PC-3 (cell line): ENCODE measurements around the gene TSEN54. TPM values are rescaled to one million over a fixed set of nuclear protein-coding genes. Genes with fewer than 3 reads are reported as not detected.

ENCODE experiments used
- ATAC-seq: fragments of 200-7000 bp; cut with Tn5 transposase; 2 replicates; pipeline ENCODE4 v1.9.1; 2020; ENCODE audit warnings: mild to moderate bottlenecking, moderate library complexity
- BruUV-seq: library from RNA; stranded (reverse); fragments of 400-500 nt; replicated peaks from 2 replicates; lab custom pipeline; 2021; lab: Mats Ljungman, UMichigan
- CTCF ChIA-PET: fragments of 300-600 bp; sonication (Branson Sonifier 250); formaldehyde crosslinking; loops from one replicate; lab custom pipeline; 2022; ENCODE audit warnings: antibody characterized with exemption; lab: Charles Lee
- POLR2A ChIA-PET: fragments of 300-600 bp; sonication (Branson Sonifier 250); formaldehyde crosslinking; loops from one replicate; lab custom pipeline; 2022; ENCODE audit warnings: antibody characterized with exemption; ENCODE audit not compliant: unreplicated experiment; lab: Charles Lee
- DNase-seq: peaks from one replicate; pipeline ENCODE4 v3.0.0-alpha.2; 2015
- H2AFZ ChIP-seq: fragments of 300-600 bp; sonication (generic); 2 replicates; pipeline ENCODE4 v1.6.0; 2016; ENCODE audit warnings: antibody characterized with exemption, low read length
- H3F3A ChIP-seq: fragments of 300-600 bp; sonication (generic); one replicate; pipeline ENCODE4 v1.6.0; 2017; ENCODE audit warnings: antibody characterized with exemption, low read length, control low read depth, mild to moderate bottlenecking; ENCODE audit not compliant: unreplicated experiment
- H3K27ac ChIP-seq: fragments of 300-600 bp; sonication (generic); 2 replicates; pipeline ENCODE4 v1.5.1; 2016; ENCODE audit warnings: mild to moderate bottlenecking, low read length
- H3K27me3 ChIP-seq: fragments of 300-600 bp; sonication (generic); 2 replicates; pipeline ENCODE4 v1.6.1; 2016; ENCODE audit warnings: low read length, mixed read lengths
- H3K36me3 ChIP-seq: fragments of 300-600 bp; sonication (generic); 2 replicates; pipeline ENCODE4 v1.6.1; 2016; ENCODE audit warnings: low read depth, mixed run types, low read length, mixed read lengths
- H3K4me1 ChIP-seq: fragments of 300-600 bp; sonication (generic); 2 replicates; pipeline ENCODE4 v1.5.1; 2016; ENCODE audit warnings: low read length; ENCODE audit not compliant: insufficient read depth
- H3K4me2 ChIP-seq: fragments of 300-600 bp; sonication (generic); 2 replicates; pipeline ENCODE4 v1.6.0; 2016; ENCODE audit warnings: low read length
- H3K4me3 ChIP-seq: fragments of 300-600 bp; sonication (generic); 2 replicates; pipeline ENCODE4 v1.5.1; 2016; ENCODE audit warnings: mild to moderate bottlenecking, low read length, mixed read lengths
- H3K79me2 ChIP-seq: fragments of 300-600 bp; sonication (generic); 2 replicates; pipeline ENCODE4 v1.6.1; 2017; ENCODE audit warnings: low read length, mixed read lengths
- H3K9ac ChIP-seq: fragments of 300-600 bp; sonication (generic); 2 replicates; pipeline ENCODE4 v1.6.0; 2016; ENCODE audit warnings: mild to moderate bottlenecking, low read length
- H3K9me2 ChIP-seq: fragments of 300-600 bp; sonication (generic); replicated peaks from 2 replicates; pipeline ENCODE4 v1.6.1; 2016; ENCODE audit warnings: mixed run types, low read length, mixed read lengths
- H3K9me3 ChIP-seq: fragments of 300-600 bp; sonication (generic); 2 replicates; pipeline ENCODE4 v1.6.1; 2016; ENCODE audit warnings: low read length, mixed read lengths
- H4K20me1 ChIP-seq: fragments of 300-600 bp; sonication (generic); 2 replicates; pipeline ENCODE4 v1.6.1; 2016; ENCODE audit warnings: low read length, mixed read lengths
- CTCF ChIP-seq: fragments of 300-600 bp; sonication (generic); conservative IDR thresholded peaks from 2 replicates; pipeline ENCODE4 v1.5.1; 2017; ENCODE audit warnings: antibody characterized with exemption, low read depth, mild to moderate bottlenecking, low read length
- EZH2 ChIP-seq: fragments of 300-600 bp; sonication (generic); IDR thresholded peaks from one replicate; pipeline ENCODE4 v1.6.1; 2017; ENCODE audit warnings: antibody characterized with exemption, mild to moderate bottlenecking, low read length; ENCODE audit not compliant: unreplicated experiment
- EZH2phosphoT487 ChIP-seq: fragments of 300-600 bp; sonication (generic); IDR thresholded peaks from 2 replicates; pipeline ENCODE4 v1.6.1; 2018; ENCODE audit warnings: mild to moderate bottlenecking, antibody characterized with exemption, low read length, borderline replicate concordance
- intact Hi-C: fragments of 100-400 bp; cut with micrococcal nuclease; formaldehyde crosslinking; loops from 2 replicates; pipeline ENCODE4 v1.9.0; 2023
- total RNA-seq: library from RNA; depleted of rRNA; stranded (reverse); fragments of >200 nt; gene quantifications from 2 replicates; pipeline ENCODE4 v1.2.3, GENCODE V29; 2014

The TSEN54 gene
- total RNA-seq, 1 experiment from 2014 or later, result 61.6 TPM

GRCh38 chr17:75509528-75510258, 6.6 kb upstream of the TSEN54 start:
- H3K9ac ChIP-seq, result no peak overlapping the region
- DNase-seq (no peak), ATAC-seq (no peak)
- peaks cover 34% of the 10 kb centered on the region for H3K4me1 ChIP-seq
- H3K4me3 ChIP-seq, result no peak overlapping the region
- no peaks in the 10 kb centered on the region for H3K27me3 ChIP-seq
- H4K20me1 ChIP-seq, result peaks cover 31% of the 10 kb centered on the region
- H3K4me2 ChIP-seq, result no peak overlapping the region
- H3K9me3 ChIP-seq, result no peaks in the 10 kb centered on the region
- no peak overlapping the region for H3K27ac ChIP-seq
- no peaks in the 10 kb centered on the region for H3K9me2 ChIP-seq
- POLR2A ChIA-PET, result interaction anchor here (0.6 kb wide), 1 partner anchor 81 kb away, joined by 4 read pairs; no protein-coding TSS in a partner anchor
- CTCF ChIA-PET, result no interaction called here
- intact Hi-C loops, result no loop called here
- TF ChIP-seq EZH2 (no peak), CTCF (no peak), EZH2phosphoT487 (no peak)
- peaks cover 43% of the 10 kb centered on the region for H3K79me2 ChIP-seq
- H3K36me3 ChIP-seq, result peaks cover 10% of the 10 kb centered on the region; the same call in 1 of the 2 replicates
- H2AFZ ChIP-seq, result no peak overlapping the region
- no peaks in the 10 kb centered on the region for H3F3A ChIP-seq
- BruUV-seq, result no TSS peak

- ChIA-PET POLR2A (no interaction called here), CTCF (no interaction called here)
- H2AFZ ChIP-seq, result no peak overlapping the region
- peaks cover 9% of the 10 kb centered on the region for H3K36me3 ChIP-seq
- H3K9ac ChIP-seq, result no peak overlapping the region
- no peaks in the 10 kb centered on the region for H3F3A ChIP-seq
- DNase-seq, result no peak
- no peak for ATAC-seq
- intact Hi-C loops, result no loop called here
- no peak for TF ChIP-seq EZH2phosphoT487
- no peak for TF ChIP-seq EZH2
- no peak for TF ChIP-seq CTCF
- no peaks in the 10 kb centered on the region for H3K9me3 ChIP-seq
- H3K27ac ChIP-seq, result no peak overlapping the region
- no peaks in the 10 kb centered on the region for H3K27me3 ChIP-seq
- H3K79me2 ChIP-seq, result peaks cover 49% of the 10 kb centered on the region
- no peak overlapping the region for H3K4me2 ChIP-seq
- peaks cover 35% of the 10 kb centered on the region for H3K4me1 ChIP-seq
- H4K20me1 ChIP-seq, result peaks cover 31% of the 10 kb centered on the region
- H3K9me2 ChIP-seq, result no peaks in the 10 kb centered on the region
- no TSS peak for BruUV-seq
- no peak overlapping the region for H3K4me3 ChIP-seq
Measured at GRCh38 chr17:75511270-75511609, 5.1 kb upstream of the TSEN54 start.
